GM12878 (cell line): Measurements from ENCODE around the gene LRTM2. TPM values are rescaled to one million over a fixed set of nuclear protein-coding genes. Genes with fewer than 3 reads are reported as not detected.

Experiments
- ATAC-seq: fragments of 200-7000 bp; cut with Tn5 transposase; 3 replicates; pipeline ENCODE4 v1.9.1; 2020; ENCODE audit warnings: mild to moderate bottlenecking, moderate library complexity
- BruUV-seq: library from RNA; stranded (reverse); fragments of 400-500 nt; replicated peaks from 2 replicates; lab custom pipeline; 2021; lab: Mats Ljungman, UMichigan
- CTCF ChIA-PET: fragments of 300-600 bp; sonication (Branson Sonifier 250); formaldehyde crosslinking; extraction: SDS; loops from one replicate; lab custom pipeline; 2021; ENCODE audit warnings: inconsistent platforms; lab: Yijun Ruan, JAX
- POLR2A ChIA-PET: fragments of 350-600 bp; formaldehyde crosslinking; extraction: SDS; loops from one replicate; lab custom pipeline; 2021; ENCODE audit warnings: inconsistent platforms; lab: Charles Lee
- RAD21 ChIA-PET: fragments of 300-600 bp; sonication (Branson Sonifier 250); formaldehyde crosslinking; loops from one replicate; lab custom pipeline; 2023; ENCODE audit warnings: antibody characterized with exemption; ENCODE audit not compliant: unreplicated experiment; lab: Charles Lee
- SMC1A ChIA-PET: fragments of 300-600 bp; sonication (Branson Sonifier 250); formaldehyde crosslinking; loops from one replicate; lab custom pipeline; 2023; ENCODE audit not compliant: unreplicated experiment, uncharacterized antibody; lab: Charles Lee
- DNase-seq: peaks from one replicate; pipeline ENCODE4 v3.0.0-alpha.2; 2011; ENCODE audit warnings: low read depth, low spot score
- FAIRE-seq: peaks from 3 replicates; lab custom pipeline; 2011; peaks lifted over from hg19 to GRCh38; lab: Jason Lieb, UNC
- H2AFZ ChIP-seq: 2 replicates; pipeline ENCODE4 v1.6.0; 2011; ENCODE audit warnings: low read depth, low read length, control low read depth; ENCODE audit not compliant: control insufficient read depth
- H3K27ac ChIP-seq: 2 replicates; pipeline ENCODE4 v1.5.1; 2011; ENCODE audit warnings: control low read depth; ENCODE audit not compliant: control insufficient read depth, insufficient read depth
- H3K27me3 ChIP-seq, 2 experiments: replicated peaks in 1 of 2; 2 replicates each; pipeline versions ENCODE4 v1.6.0 to v1.6.1; 2011; ENCODE audit warnings: low read length in 1 of 2; ENCODE audit not compliant: control insufficient read depth in 2 of 2, insufficient read depth in 2 of 2
- H3K36me3 ChIP-seq, 2 experiments: 2 replicates each; pipeline ENCODE4 v1.5.1; 2011; ENCODE audit warnings: low read length in 1 of 2; ENCODE audit not compliant: control insufficient read depth in 2 of 2, insufficient read depth in 2 of 2
- H3K4me1 ChIP-seq: 2 replicates; pipeline ENCODE4 v1.6.1; 2011; ENCODE audit warnings: mild to moderate bottlenecking, low read length, moderate library complexity, mixed read lengths; ENCODE audit not compliant: control insufficient read depth, insufficient read depth
- H3K4me2 ChIP-seq: 2 replicates; pipeline ENCODE4 v1.6.0; 2011; ENCODE audit warnings: control low read depth; ENCODE audit not compliant: control insufficient read depth, insufficient read depth
- H3K4me3 ChIP-seq: fragments of 200-600 bp; sonication (generic); 2 replicates; pipeline ENCODE4 v1.5.1; 2016
- H3K79me2 ChIP-seq: 2 replicates; pipeline ENCODE4 v1.6.0; 2011; ENCODE audit warnings: low read length; ENCODE audit not compliant: control insufficient read depth, insufficient read depth
- H3K9ac ChIP-seq: 2 replicates; pipeline ENCODE4 v1.8.0; 2011; ENCODE audit warnings: low read length, control low read depth, mixed read lengths; ENCODE audit not compliant: control insufficient read depth, insufficient read depth
- H3K9me3 ChIP-seq: replicated peaks from 3 replicates; pipeline ENCODE4 v1.5.1; 2011; ENCODE audit warnings: mild to moderate bottlenecking, low read length; ENCODE audit not compliant: control insufficient read depth, insufficient read depth
- H4K20me1 ChIP-seq: 2 replicates; pipeline ENCODE4 v1.6.0; 2011; ENCODE audit not compliant: control insufficient read depth, insufficient read depth
- FOXK2 ChIP-seq: fragments of 450-650 bp; IDR thresholded peaks from 2 replicates; pipeline ENCODE4 v1.6.1; 2017; ENCODE audit warnings: mild to moderate bottlenecking, moderate library complexity
- KAT2A ChIP-seq: conservative IDR thresholded peaks from 2 replicates; pipeline ENCODE4 v1.6.1; 2011; ENCODE audit warnings: low read depth, low read length; ENCODE audit not compliant: control insufficient read depth
- SREBF1 ChIP-seq: IDR thresholded peaks from 2 replicates; pipeline ENCODE4 v1.6.1; 2012; ENCODE audit warnings: mild to moderate bottlenecking, low read length
- YY1 ChIP-seq: IDR thresholded peaks from 2 replicates; pipeline ENCODE4 v1.6.1; 2011; ENCODE audit warnings: low read depth, mild to moderate bottlenecking, low read length
- WGBS: methylation state at CpG from one replicate; pipeline ENCODE4 v1.1.6; 2016; ENCODE audit warnings: low lambda C conversion rate; ENCODE audit not compliant: insufficient replicate concordance, insufficient coverage; ENCODE audit errors: missing lambda C conversion rate; 5-methylcytosine and 5-hydroxymethylcytosine counted together
- in situ Hi-C: fragments of 300-500 bp; cut with MboI; formaldehyde crosslinking; loops from 9 replicates; pipeline ENCODE4 v1.14.3; 2018; ENCODE audit warnings: mixed read lengths
- intact Hi-C: fragments of 100-400 bp; cut with micrococcal nuclease; formaldehyde crosslinking; loops from one replicate; pipeline ENCODE4 v1.14.2; 2022; ENCODE audit not compliant: unreplicated experiment
- polyA plus RNA-seq, 11 experiments: library from polyadenylated mRNA; depleted of rRNA in 4 of 11; unstranded in 6 of 11; stranded (reverse) in 5 of 11; fragments of >200 nt; fragmentation: Nextera tagmentation in 4 of 11; fragmentation: Illumina TruSeq in 1 of 11; extraction: Ambion mirVana in 4 of 11; extraction: Trizol in 1 of 11; gene quantifications; 1 replicate in 1 of 11; 2 replicates in 10 of 11; pipeline versions ENCODE4 v1.2.1 to v1.2.3, GENCODE V29; 2011 to 2016; ENCODE audit warnings: inconsistent platforms in 2 of 11, missing spikeins in 2 of 11, low read depth in 1 of 11
- total RNA-seq, 4 experiments: library from RNA; depleted of rRNA in 3 of 4; stranded (reverse); fragments of >200 nt in 3 of 4; fragmentation: Illumina TruSeq in 1 of 4; extraction: Trizol in 1 of 4; gene quantifications; 2 replicates each; pipeline versions ENCODE4 v1.2.1 to v1.2.3, GENCODE V29; 2013 to 2021
- TF ChIP-seq, protein P1 (sequence below): IDR thresholded peaks from 2 replicates; pipeline ENCODE4 v1.6.1; 2011; ENCODE audit warnings: low read depth, low read length, improper control_type of control experiment, borderline replicate concordance

Gene LRTM2
- total and polyA plus RNA-seq, 10 of the 15 experiments (the other 5 are each of a cell fraction or from before 2014, with no cell fraction given) = 0.05 TPM; not detected in 9

DNA sequence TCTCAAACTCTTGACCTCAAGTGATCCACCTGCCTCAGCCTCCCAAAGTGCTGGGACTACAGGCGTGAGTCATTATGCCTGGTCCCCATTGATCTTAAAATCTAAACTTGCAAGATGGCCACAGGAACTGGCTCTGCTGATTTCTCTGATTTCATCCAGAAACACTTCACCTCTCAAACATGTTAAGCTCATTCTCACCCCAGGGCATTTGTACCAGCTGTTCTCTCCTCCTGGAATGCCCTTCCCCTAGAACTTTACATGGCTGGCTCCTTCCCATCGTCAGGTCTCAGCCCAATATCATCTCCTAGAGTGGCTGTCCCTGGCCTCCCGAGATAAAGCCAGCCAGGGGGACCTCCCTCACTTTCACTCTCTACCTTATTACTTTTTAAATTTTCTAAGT lies 5.3 kb upstream of the LRTM2 start:
- intact Hi-C loops = no loop called here
- no peak for ATAC-seq
- no peak for FAIRE-seq
- RAD21 ChIA-PET = no interaction called here
- no TSS peak for BruUV-seq
- 23% methylated on average over 3 of the region's 3 CpGs for WGBS
- in situ Hi-C loops = no loop called here
- Histone ChIP-seq H3K27me3 (peaks cover 4 to 6% of the 10 kb centered on the region in 2 experiments; a peak in 3 of 4 replicates), H3K9me3 (no peaks in the 10 kb centered on the region), H3K4me2 (no peak overlapping the region), H4K20me1 (no peaks in the 10 kb centered on the region), H3K27ac (no peak overlapping the region), H3K9ac (no peak overlapping the region), H2AFZ (no peak overlapping the region), H3K4me3 (no peak overlapping the region), H3K79me2 (no peaks in the 10 kb centered on the region), H3K36me3 (no peaks in the 10 kb centered on the region), H3K4me1 (no peaks in the 10 kb centered on the region)
- CTCF ChIA-PET = interaction anchor here (0.8 kb wide), 1 partner anchor 124 kb away, joined by 3 read pairs; no protein-coding TSS in a partner anchor
- SMC1A ChIA-PET = interaction anchor here (0.7 kb wide), 1 partner anchor 162 kb away, joined by 3 read pairs; no protein-coding TSS in a partner anchor
- POLR2A ChIA-PET = no interaction called here
- TF ChIP-seq FOXK2 (no peak), KAT2A (no peak), SREBF1 (no peak), YY1 (no peak)
- TF ChIP-seq, protein P1, sequence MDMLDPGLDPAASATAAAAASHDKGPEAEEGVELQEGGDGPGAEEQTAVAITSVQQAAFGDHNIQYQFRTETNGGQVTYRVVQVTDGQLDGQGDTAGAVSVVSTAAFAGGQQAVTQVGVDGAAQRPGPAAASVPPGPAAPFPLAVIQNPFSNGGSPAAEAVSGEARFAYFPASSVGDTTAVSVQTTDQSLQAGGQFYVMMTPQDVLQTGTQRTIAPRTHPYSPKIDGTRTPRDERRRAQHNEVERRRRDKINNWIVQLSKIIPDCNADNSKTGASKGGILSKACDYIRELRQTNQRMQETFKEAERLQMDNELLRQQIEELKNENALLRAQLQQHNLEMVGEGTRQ = no peak
- no peak for DNase-seq
